GM12865 (cell line): ENCODE data around the gene OR7C2.

Experiments used
- DNase-seq: peaks from one replicate; pipeline ENCODE4 v3.0.0; 2010; ENCODE audit warnings: low read depth
- H3K4me3 ChIP-seq: 2 replicates; pipeline ENCODE4 v1.5.1; 2011; ENCODE audit warnings: mild to moderate bottlenecking, low read depth, low read length, control low read depth
- CTCF ChIP-seq: IDR thresholded peaks from 2 replicates; pipeline ENCODE4 v1.5.1; 2011; ENCODE audit warnings: low read length, control low read depth, low read depth, inconsistent platforms; ENCODE audit not compliant: insufficient read depth; ENCODE audit errors: missing control alignments

The OR7C2 gene

GRCh38 chr19:14977128-14977527 lies 35.8 kb downstream of the OR7C2 start:
- no peak overlapping the region for H3K4me3 ChIP-seq
- no peak for DNase-seq
- no peak for TF ChIP-seq CTCF

GRCh38 chr19:14978161-14978776 lies 37.0 kb downstream of the OR7C2 start:
- no peak overlapping the region for H3K4me3 ChIP-seq
- DNase-seq, result no peak
- TF ChIP-seq CTCF, result no peak

GRCh38 chr19:14979476-14980255 lies 38.4 kb downstream of the OR7C2 start, which contains the start of gene SLC1A6:
SLC1A6 (minus strand) TSS chr19:14979864; CDS start chr19:14972910, 6,954 bp downstream.
- no peak for TF ChIP-seq CTCF
- DNase-seq, result no peak
- H3K4me3 ChIP-seq, result no peak within 1 kb of the TSS

GRCh38 chr19:14985133-14985532 lies 43.8 kb downstream of the OR7C2 start:
- no peak for DNase-seq
- no peak overlapping the region for H3K4me3 ChIP-seq
- TF ChIP-seq CTCF, result no peak
